ENCODE results near the gene MADCAM1. TPM values are rescaled to one million over a fixed set of nuclear protein-coding genes. Genes with fewer than 3 reads are reported as not detected.

The MADCAM1 gene
- total and polyA plus RNA-seq, 10 of the 15 experiments (the other 5 are each of a cell fraction or from before 2014, with no cell fraction given) = 0.06 to 0.32 (median 0.31) TPM; not detected in 5

DNA sequence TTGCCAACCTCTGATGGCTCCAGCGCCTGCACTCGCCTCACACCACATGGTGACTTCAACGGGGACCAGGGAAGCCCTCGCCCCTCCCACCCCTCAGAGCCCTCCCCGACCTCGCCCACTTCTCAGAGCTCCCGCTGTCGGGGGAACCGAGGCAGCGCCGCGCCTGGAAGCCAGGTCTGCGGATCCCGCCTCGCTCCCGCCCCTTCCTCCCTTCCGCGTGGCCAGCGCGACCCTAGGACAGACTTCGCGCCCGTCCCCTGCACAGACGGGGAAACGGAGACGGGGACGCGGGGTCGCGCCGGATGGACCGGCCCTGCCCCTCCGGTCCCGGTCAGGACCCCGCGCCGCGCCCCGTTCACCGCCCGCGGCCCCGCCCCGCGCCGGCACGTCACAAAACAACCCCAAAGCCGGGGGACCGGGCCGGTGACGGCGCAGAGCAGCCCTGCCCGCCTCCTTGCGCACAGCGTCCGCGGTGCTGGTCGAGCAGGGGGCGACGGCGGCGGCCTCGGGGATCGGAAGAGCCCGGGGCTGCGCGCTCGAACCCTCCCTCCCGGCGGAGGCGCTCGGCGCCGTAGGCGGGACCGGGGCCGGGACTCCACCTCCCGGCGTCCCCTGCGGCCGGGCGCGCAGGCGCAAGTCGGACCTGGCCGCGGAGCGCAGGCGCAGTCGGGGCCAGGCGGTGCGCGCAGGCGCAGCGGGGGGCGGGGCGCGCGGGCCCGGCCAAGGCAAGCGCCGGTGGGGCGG lies 34.9 kb downstream of the MADCAM1 start (continued):
- TF ChIP-seq, protein P1, sequence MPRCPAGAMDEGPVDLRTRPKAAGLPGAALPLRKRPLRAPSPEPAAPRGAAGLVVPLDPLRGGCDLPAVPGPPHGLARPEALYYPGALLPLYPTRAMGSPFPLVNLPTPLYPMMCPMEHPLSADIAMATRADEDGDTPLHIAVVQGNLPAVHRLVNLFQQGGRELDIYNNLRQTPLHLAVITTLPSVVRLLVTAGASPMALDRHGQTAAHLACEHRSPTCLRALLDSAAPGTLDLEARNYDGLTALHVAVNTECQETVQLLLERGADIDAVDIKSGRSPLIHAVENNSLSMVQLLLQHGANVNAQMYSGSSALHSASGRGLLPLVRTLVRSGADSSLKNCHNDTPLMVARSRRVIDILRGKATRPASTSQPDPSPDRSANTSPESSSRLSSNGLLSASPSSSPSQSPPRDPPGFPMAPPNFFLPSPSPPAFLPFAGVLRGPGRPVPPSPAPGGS (IDR thresholded peaks at IDR 0.05; ENCODE audit: borderline replicate concordance, insufficient read depth, low read depth, low read length, poor library complexity, severe bottlenecking) = no peak
- TF ChIP-seq YY1 (IDR thresholded peaks at IDR 0.05; ENCODE audit: low read depth, low read length) = no peak; the same call in 1 of the 2 replicates
- TF ChIP-seq EP300 (IDR thresholded peaks at IDR 0.05; ENCODE audit: borderline replicate concordance in 1 of 2, control insufficient read depth in 1 of 2, low read depth in 2 of 2, low read length in 2 of 2) = no peak
- peak; percentile 43; the same call in 1 of the 2 replicates for TF ChIP-seq BACH1 (IDR thresholded peaks at IDR 0.05; ENCODE audit: borderline replicate concordance)
- peak; percentile 73 for TF ChIP-seq RB1 (IDR thresholded peaks at IDR 0.05; ENCODE audit: borderline replicate concordance)
- TF ChIP-seq TAF1 (IDR thresholded peaks at IDR 0.05; ENCODE audit: borderline replicate concordance, low read depth, low read length) = peak; percentile 70; the same call in 1 of the 2 replicates
- TF ChIP-seq, protein P2, sequence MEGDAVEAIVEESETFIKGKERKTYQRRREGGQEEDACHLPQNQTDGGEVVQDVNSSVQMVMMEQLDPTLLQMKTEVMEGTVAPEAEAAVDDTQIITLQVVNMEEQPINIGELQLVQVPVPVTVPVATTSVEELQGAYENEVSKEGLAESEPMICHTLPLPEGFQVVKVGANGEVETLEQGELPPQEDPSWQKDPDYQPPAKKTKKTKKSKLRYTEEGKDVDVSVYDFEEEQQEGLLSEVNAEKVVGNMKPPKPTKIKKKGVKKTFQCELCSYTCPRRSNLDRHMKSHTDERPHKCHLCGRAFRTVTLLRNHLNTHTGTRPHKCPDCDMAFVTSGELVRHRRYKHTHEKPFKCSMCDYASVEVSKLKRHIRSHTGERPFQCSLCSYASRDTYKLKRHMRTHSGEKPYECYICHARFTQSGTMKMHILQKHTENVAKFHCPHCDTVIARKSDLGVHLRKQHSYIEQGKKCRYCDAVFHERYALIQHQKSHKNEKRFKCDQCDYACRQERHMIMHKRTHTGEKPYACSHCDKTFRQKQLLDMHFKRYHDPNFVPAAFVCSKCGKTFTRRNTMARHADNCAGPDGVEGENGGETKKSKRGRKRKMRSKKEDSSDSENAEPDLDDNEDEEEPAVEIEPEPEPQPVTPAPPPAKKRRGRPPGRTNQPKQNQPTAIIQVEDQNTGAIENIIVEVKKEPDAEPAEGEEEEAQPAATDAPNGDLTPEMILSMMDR (IDR thresholded peaks at IDR 0.05 in 2 of 3, conservative IDR thresholded peaks at IDR 0.05 in 1 of 3; ENCODE audit: control insufficient read depth in 2 of 3, extremely low read depth in 1 of 3, insufficient read depth in 1 of 3, low read depth in 3 of 3, low read length in 3 of 3) = 0 out of 6 replicates have a peak, but pooled peaks of 1 of the 3 experiments have one; percentile 7
- 0 out of 2 replicates have a peak, but pooled peaks have one; percentile 22 for TF ChIP-seq CHD2 (IDR thresholded peaks at IDR 0.05; ENCODE audit: borderline replicate concordance, low read depth, low read length)
- no peak for TF ChIP-seq MTA3 (IDR thresholded peaks at IDR 0.05; ENCODE audit: borderline replicate concordance, low read length)
- TF ChIP-seq SMARCA5 (IDR thresholded peaks at IDR 0.05) = no peak
- no peak for TF ChIP-seq FOS (IDR thresholded peaks at IDR 0.05; ENCODE audit: borderline replicate concordance, extremely low read depth, insufficient read length)
- peak; percentile 100 for TF ChIP-seq IKZF1 (conservative IDR thresholded peaks at IDR 0.05)
- TF ChIP-seq STAT1 (conservative IDR thresholded peaks at IDR 0.05) = 0 out of 2 replicates have a peak, but pooled peaks have one; percentile 29
- no peak for TF ChIP-seq TCF12 (IDR thresholded peaks at IDR 0.05; ENCODE audit: low read depth, low read length)
- TF ChIP-seq, protein P3, sequence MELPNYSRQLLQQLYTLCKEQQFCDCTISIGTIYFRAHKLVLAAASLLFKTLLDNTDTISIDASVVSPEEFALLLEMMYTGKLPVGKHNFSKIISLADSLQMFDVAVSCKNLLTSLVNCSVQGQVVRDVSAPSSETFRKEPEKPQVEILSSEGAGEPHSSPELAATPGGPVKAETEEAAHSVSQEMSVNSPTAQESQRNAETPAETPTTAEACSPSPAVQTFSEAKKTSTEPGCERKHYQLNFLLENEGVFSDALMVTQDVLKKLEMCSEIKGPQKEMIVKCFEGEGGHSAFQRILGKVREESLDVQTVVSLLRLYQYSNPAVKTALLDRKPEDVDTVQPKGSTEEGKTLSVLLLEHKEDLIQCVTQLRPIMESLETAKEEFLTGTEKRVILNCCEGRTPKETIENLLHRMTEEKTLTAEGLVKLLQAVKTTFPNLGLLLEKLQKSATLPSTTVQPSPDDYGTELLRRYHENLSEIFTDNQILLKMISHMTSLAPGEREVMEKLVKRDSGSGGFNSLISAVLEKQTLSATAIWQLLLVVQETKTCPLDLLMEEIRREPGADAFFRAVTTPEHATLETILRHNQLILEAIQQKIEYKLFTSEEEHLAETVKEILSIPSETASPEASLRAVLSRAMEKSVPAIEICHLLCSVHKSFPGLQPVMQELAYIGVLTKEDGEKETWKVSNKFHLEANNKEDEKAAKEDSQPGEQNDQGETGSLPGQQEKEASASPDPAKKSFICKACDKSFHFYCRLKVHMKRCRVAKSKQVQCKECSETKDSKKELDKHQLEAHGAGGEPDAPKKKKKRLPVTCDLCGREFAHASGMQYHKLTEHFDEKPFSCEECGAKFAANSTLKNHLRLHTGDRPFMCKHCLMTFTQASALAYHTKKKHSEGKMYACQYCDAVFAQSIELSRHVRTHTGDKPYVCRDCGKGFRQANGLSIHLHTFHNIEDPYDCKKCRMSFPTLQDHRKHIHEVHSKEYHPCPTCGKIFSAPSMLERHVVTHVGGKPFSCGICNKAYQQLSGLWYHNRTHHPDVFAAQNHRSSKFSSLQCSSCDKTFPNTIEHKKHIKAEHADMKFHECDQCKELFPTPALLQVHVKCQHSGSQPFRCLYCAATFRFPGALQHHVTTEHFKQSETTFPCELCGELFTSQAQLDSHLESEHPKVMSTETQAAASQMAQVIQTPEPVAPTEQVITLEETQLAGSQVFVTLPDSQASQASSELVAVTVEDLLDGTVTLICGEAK (IDR thresholded peaks at IDR 0.05; ENCODE audit: borderline replicate concordance) = no peak
- TF ChIP-seq ZNF207 (IDR thresholded peaks at IDR 0.05; ENCODE audit: borderline replicate concordance) = peak; percentile 82
- TF ChIP-seq CBX5 (IDR thresholded peaks at IDR 0.05; ENCODE audit: low read depth) = no peak
- no peak for TF ChIP-seq SREBF2 (IDR thresholded peaks at IDR 0.05; ENCODE audit: low read length)
- TF ChIP-seq POLR2AphosphoS2 (IDR thresholded peaks at IDR 0.05; ENCODE audit: low read depth, low read length) = 0 out of 2 replicates have a peak, but pooled peaks have one; percentile 37
- TF ChIP-seq ZNF622 (IDR thresholded peaks at IDR 0.05) = no peak
